Body of pancreas (tissue), 4 donors: ENCODE measurements around the gene MAST4. TPM values are rescaled to one million over a fixed set of nuclear protein-coding genes. Genes with fewer than 3 reads are reported as not detected.

Experiments used
- ATAC-seq: fragments of 150-250 bp; one replicate; pipeline ENCODE4 v1.9.1; 2016
- DNase-seq, 4 donors: peaks; one replicate each; pipeline ENCODE4 v3.0.0-alpha.2; 2019
- H3K27ac ChIP-seq, 4 donors: fragments of 200-600 bp; sonication (generic); 1 replicate in 3 of 4; 2 replicates in 1 of 4; pipeline versions ENCODE4 v1.5.1 to v1.6.1; 2016 to 2019; ENCODE audit warnings: mild to moderate bottlenecking in 1 of 4, mixed read lengths in 1 of 4, moderate library complexity in 1 of 4
- H3K27me3 ChIP-seq, 2 donors: fragments of 200-600 bp; sonication (generic); one replicate each; pipeline ENCODE4 v1.6.0; 2016; ENCODE audit warnings: mild to moderate bottlenecking in 1 of 2
- H3K36me3 ChIP-seq, 2 donors: fragments of 200-600 bp; sonication (generic); replicated peaks in 1 of 2; 2 replicates each; pipeline ENCODE4 v1.5.1; 2016; ENCODE audit warnings: low read depth in 2 of 2; ENCODE audit not compliant: insufficient read depth in 1 of 2
- H3K4me1 ChIP-seq: fragments of 200-600 bp; sonication (generic); one replicate; pipeline ENCODE4 v1.6.0; 2016
- H3K4me3 ChIP-seq, 2 donors: fragments of 200-600 bp; sonication (generic); 1 replicate in 1 of 2; 2 replicates in 1 of 2; pipeline ENCODE4 v1.5.1; 2016 to 2019
- H3K9me3 ChIP-seq, 3 donors: fragments of 200-600 bp; sonication (generic); 1 replicate in 2 of 3; 2 replicates in 1 of 3; pipeline ENCODE4 v1.5.1; 2016
- POLR2A ChIP-seq, 3 donors: fragments of 450-650 bp; IDR thresholded peaks; one replicate each; pipeline ENCODE4 v1.6.1; 2016; ENCODE audit warnings: antibody characterized with exemption in 3 of 3, mild to moderate bottlenecking in 2 of 3
- WGBS, 2 donors: methylation state at CpG; one replicate each; pipeline ENCODE4 v1.1.5; 2017; 5-methylcytosine and 5-hydroxymethylcytosine counted together
- intact Hi-C: fragments of 100-400 bp; cut with DNase I; formaldehyde crosslinking; loops from one replicate; pipeline ENCODE4 v1.15.1; 2023
- total RNA-seq, 2 donors: library from RNA; depleted of rRNA; stranded (reverse); fragments of >200 nt; gene quantifications; one replicate each; pipeline ENCODE4 v1.1.0, GENCODE V29; 2016
- TF ChIP-seq, protein P1 (sequence below), 7 experiments: fragments of 450-650 bp in 4 of 7; fragments of 200-600 bp in 3 of 7; sonication (generic) in 3 of 7; IDR thresholded peaks; one replicate each; pipeline ENCODE4 v1.5.1; 2016 to 2019; ENCODE audit warnings: antibody characterized with exemption in 7 of 7

The MAST4 gene
- total RNA-seq, 2 donors from 2014 or later = 17.9 to 29.7 TPM

DNA sequence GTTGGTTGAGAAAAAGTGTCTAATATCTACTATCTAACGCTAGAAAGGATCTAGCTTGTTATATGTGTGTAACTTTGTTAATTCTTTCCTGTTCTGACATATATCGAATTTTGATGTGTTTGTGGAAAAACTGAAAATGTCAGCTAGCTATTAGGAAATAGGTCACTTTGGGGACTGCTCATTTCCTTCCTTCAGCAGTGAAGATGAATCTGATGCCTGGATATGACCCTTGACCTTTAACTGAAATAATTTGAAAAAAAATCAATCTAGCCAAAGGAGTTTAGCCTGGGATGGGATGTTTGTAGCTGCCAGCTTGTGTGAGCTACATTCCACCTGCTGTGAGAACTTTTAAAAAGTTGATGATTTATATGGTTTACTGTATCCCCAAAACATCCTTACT, 533.6 kb downstream of the MAST4 start:
- WGBS, 2 donors = 91 to 93% methylated on average over 2 of the region's 2 CpGs
- Histone ChIP-seq H3K9me3 (no peaks in the 10 kb centered on the region), H3K27ac (no peak overlapping the region), H3K36me3 (peaks cover 0 to 2% of the 10 kb centered on the region in 2 donors), H3K4me3 (no peak overlapping the region), H3K27me3 (no peaks in the 10 kb centered on the region), H3K4me1 (no peaks in the 10 kb centered on the region)
- DNase-seq = no peak
- TF ChIP-seq, protein P1, sequence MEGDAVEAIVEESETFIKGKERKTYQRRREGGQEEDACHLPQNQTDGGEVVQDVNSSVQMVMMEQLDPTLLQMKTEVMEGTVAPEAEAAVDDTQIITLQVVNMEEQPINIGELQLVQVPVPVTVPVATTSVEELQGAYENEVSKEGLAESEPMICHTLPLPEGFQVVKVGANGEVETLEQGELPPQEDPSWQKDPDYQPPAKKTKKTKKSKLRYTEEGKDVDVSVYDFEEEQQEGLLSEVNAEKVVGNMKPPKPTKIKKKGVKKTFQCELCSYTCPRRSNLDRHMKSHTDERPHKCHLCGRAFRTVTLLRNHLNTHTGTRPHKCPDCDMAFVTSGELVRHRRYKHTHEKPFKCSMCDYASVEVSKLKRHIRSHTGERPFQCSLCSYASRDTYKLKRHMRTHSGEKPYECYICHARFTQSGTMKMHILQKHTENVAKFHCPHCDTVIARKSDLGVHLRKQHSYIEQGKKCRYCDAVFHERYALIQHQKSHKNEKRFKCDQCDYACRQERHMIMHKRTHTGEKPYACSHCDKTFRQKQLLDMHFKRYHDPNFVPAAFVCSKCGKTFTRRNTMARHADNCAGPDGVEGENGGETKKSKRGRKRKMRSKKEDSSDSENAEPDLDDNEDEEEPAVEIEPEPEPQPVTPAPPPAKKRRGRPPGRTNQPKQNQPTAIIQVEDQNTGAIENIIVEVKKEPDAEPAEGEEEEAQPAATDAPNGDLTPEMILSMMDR (IDR thresholded peaks at IDR 0.05) = no peak
- no peak for TF ChIP-seq POLR2A (IDR thresholded peaks at IDR 0.05)
- no peak for ATAC-seq
- intact Hi-C loops = no loop called here

DNA sequence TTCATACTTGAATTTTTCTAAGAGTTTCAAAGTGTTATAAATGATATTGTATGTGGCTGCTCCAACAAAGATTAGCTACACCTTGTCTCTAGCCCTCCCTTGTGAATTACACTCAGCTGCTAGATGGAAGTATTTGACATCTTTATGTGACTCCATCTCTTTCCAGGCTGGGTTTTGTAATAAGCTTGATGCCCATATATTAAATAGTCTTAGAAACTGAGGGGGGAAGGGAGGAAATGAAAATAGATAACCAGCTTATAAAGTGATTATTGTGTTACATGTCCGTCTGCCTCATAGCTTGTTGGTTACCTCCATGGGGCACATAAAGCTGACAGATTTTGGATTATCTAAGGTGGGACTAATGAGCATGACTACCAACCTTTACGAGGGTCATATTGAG, 537.0 kb downstream of the MAST4 start:
- TF ChIP-seq, protein P1 (IDR thresholded peaks at IDR 0.05) = no peak
- no peak for TF ChIP-seq POLR2A (IDR thresholded peaks at IDR 0.05)
- intact Hi-C loops = no loop called here

DNA sequence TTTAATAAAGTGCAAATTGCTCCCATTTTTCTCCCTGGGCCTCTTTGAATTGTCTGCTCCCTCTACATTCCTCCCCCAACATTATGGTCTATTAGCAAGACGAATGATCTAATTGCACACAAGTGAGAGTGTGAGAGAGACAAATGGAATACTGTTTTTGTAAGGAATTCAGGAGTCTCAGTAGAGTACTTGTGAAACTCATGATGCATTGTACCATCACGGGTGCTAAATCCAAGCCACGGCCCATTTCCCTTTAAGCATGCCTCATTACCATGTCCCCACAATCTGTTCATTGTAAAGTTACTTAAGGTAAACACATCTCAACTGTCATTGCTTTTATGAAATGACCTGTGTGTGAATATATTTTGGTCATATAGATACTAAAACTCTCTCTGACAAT, 537.6 kb downstream of the MAST4 start:
- Histone ChIP-seq H3K4me1 (no peaks in the 10 kb centered on the region), H3K27me3 (no peaks in the 10 kb centered on the region), H3K27ac (no peak overlapping the region), H3K36me3 (peaks cover 0 to 2% of the 10 kb centered on the region in 2 donors), H3K4me3 (no peak overlapping the region), H3K9me3 (no peaks in the 10 kb centered on the region)
- TF ChIP-seq, protein P1 (IDR thresholded peaks at IDR 0.05) = no peak
- TF ChIP-seq POLR2A (IDR thresholded peaks at IDR 0.05) = no peak
- 89 to 95% methylated on average over 3 of the region's 3 CpGs for WGBS, 2 donors
- ATAC-seq (no peak), DNase-seq (no peak)
- intact Hi-C loops = no loop called here

More for the DNA sequence above, 537.0 kb downstream of the MAST4 start:
- no peaks in the 10 kb centered on the region for H3K9me3 ChIP-seq
- no peaks in the 10 kb centered on the region for H3K27me3 ChIP-seq
- no peaks in the 10 kb centered on the region for H3K4me1 ChIP-seq
- WGBS, 2 donors = 47 to 50% methylated on average over 2 of the region's 2 CpGs
- H3K36me3 ChIP-seq = peaks cover 0 to 2% of the 10 kb centered on the region in 2 donors
- no peak overlapping the region for H3K27ac ChIP-seq
- no peak for DNase-seq
- no peak for ATAC-seq
- no peak overlapping the region for H3K4me3 ChIP-seq

DNA sequence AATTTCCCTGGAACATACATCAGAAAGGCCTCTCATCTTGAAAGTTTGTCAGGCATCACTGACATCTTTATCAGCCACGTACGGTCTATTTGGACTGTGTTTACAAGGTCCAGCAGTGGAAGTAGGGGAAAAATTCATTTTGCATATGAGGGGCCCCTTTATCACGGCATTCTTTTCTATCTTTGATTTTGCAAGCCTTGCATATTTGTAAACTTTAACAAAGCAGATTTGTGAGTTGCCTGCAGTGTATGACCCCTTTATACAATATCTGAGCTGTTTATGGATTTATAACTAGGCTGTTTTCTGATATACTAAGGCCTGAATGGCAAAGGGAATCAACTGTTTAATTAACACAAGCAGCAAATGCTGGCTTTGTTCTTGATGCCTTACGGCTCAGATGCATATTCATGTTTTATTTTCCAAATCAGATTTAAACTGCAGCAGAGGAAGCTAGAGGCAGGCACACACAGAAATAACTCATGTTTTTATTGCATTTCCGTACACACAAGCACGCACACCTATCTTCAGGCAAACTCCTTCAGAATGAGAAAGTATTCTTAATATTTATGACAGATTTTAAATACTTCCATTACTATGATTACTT, 539.3 kb downstream of the MAST4 start:
- no peak overlapping the region for H3K4me3 ChIP-seq
- intact Hi-C loops = no loop called here
- no peak overlapping the region for H3K27ac ChIP-seq
- no peak for TF ChIP-seq POLR2A (IDR thresholded peaks at IDR 0.05)
- TF ChIP-seq, protein P1 (IDR thresholded peaks at IDR 0.05) = no peak
- WGBS, 2 donors = 88% methylated on average over 6 of the region's 6 CpGs
- no peaks in the 10 kb centered on the region for H3K9me3 ChIP-seq
- H3K4me1 ChIP-seq = no peaks in the 10 kb centered on the region
- ATAC-seq (no peak), DNase-seq (no peak)
- H3K27me3 ChIP-seq = no peaks in the 10 kb centered on the region
- H3K36me3 ChIP-seq = peaks cover 0 to 2% of the 10 kb centered on the region in 2 donors

DNA sequence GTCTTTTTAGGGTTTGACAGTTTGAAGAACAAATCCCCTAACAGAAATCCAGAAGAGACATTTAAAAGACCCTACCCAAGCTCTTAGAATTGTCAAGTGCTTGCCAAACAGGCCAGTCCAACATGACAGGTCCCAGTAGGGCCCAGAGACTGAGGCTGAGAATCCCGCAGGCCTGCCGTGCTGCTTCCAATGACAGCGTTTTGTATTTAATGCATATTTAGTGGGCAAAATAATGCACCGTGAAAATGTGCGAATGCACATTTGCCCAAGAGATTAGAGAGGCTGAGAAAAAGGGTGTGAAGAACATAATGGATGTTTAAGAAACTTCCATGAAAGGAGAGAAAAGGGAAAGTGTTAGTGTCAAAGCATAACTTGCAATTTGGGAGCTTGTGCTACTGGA, 542.8 kb downstream of the MAST4 start:
- WGBS, 2 donors = 91 to 93% methylated on average over 5 of the region's 5 CpGs

More for the DNA sequence above, 542.8 kb downstream of the MAST4 start:
- Histone ChIP-seq H3K9me3 (no peaks in the 10 kb centered on the region), H3K4me1 (no peaks in the 10 kb centered on the region), H3K27me3 (no peaks in the 10 kb centered on the region), H3K4me3 (no peak overlapping the region), H3K27ac (no peak overlapping the region), H3K36me3 (peaks cover 0 to 5% of the 10 kb centered on the region in 2 donors)
- no peak for DNase-seq
- intact Hi-C loops = no loop called here
- no peak for TF ChIP-seq POLR2A (IDR thresholded peaks at IDR 0.05)
- TF ChIP-seq, protein P1 (IDR thresholded peaks at IDR 0.05) = no peak
- ATAC-seq = no peak
